Activated CD4-positive, alpha-beta T cell treated with anti-CD3 and anti-CD28 coated beads, Interleukin-2, amount 50 U/mL, for 4 hours (primary cell): ENCODE measurements around the gene ZKSCAN1.

Source experiments
- DNase-seq, 2 experiments: peaks; one replicate each; pipeline ENCODE4 v3.0.0-alpha.2; 2020

The ZKSCAN1 gene

GRCh38 chr7:100040575-100040974 lies 25.2 kb downstream of the ZKSCAN1 start:
- DNase-seq: no peak

- DNase-seq: no peak
These were observed 29.3 kb downstream of the ZKSCAN1 start for GRCh38 chr7:100044718-100045117.

- no peak for DNase-seq
These were observed 33.3 kb downstream of the ZKSCAN1 start for GRCh38 chr7:100048680-100049079.

GRCh38 chr7:100049441-100050291 lies 34.3 kb downstream of the ZKSCAN1 start, which contains the start of gene ZSCAN21:
Gene ZSCAN21 (plus strand): TSS chr7:100049774. CDS start chr7:100057007, 7,233 bp downstream.
- peak; percentile 70 to 75 for DNase-seq

- DNase-seq: no peak
These were observed 36.2 kb downstream of the ZKSCAN1 start for GRCh38 chr7:100051611-100052010.

GRCh38 chr7:100053215-100053614 lies 37.8 kb downstream of the ZKSCAN1 start:
- no peak for DNase-seq

- DNase-seq: no peak
These were observed 41.6 kb downstream of the ZKSCAN1 start for GRCh38 chr7:100057006-100057405.

- DNase-seq: no peak
These were observed 43.9 kb downstream of the ZKSCAN1 start for GRCh38 chr7:100059251-100059739.

- DNase-seq: no peak
These were observed 46.3 kb downstream of the ZKSCAN1 start for GRCh38 chr7:100061518-100062193.

- no peak for DNase-seq
These were observed 48.0 kb downstream of the ZKSCAN1 start for GRCh38 chr7:100063376-100063775.

- DNase-seq: no peak
These were observed 48.8 kb downstream of the ZKSCAN1 start for GRCh38 chr7:100064162-100064561.

GRCh38 chr7:100065452-100066186 lies 50.2 kb downstream of the ZKSCAN1 start:
- no peak for DNase-seq

GRCh38 chr7:100066953-100067352 lies 51.6 kb downstream of the ZKSCAN1 start:
- no peak for DNase-seq

GRCh38 chr7:100069991-100070390 lies 54.6 kb downstream of the ZKSCAN1 start:
- DNase-seq: no peak

GRCh38 chr7:100071018-100071723 lies 55.8 kb downstream of the ZKSCAN1 start:
- DNase-seq: no peak

GRCh38 chr7:100072462-100072861 lies 57.1 kb downstream of the ZKSCAN1 start:
- DNase-seq: no peak

GRCh38 chr7:100074841-100075240 lies 59.4 kb downstream of the ZKSCAN1 start:
- no peak for DNase-seq

- no peak for DNase-seq
These were observed 60.0 kb downstream of the ZKSCAN1 start for GRCh38 chr7:100075418-100075817.

GRCh38 chr7:100077205-100077604 lies 61.8 kb downstream of the ZKSCAN1 start:
- DNase-seq: no peak

- no peak for DNase-seq
These were observed 63.7 kb downstream of the ZKSCAN1 start for GRCh38 chr7:100079024-100079560.

GRCh38 chr7:100080907-100081534 lies 65.6 kb downstream of the ZKSCAN1 start:
- no peak for DNase-seq
